ENCODE results near the gene KCTD11.

Gene KCTD11

GRCh38 chr17:7403043-7403726 is 51.2 kb downstream of the KCTD11 start:
- in situ Hi-C loops (cut with HindIII; ENCODE audit: low sequenced_read_pairs), result no loop called here

- in situ Hi-C loops (cut with HindIII; ENCODE audit: low sequenced_read_pairs), result no loop called here
These were observed 51.7 kb downstream of the KCTD11 start for GRCh38 chr17:7403727-7403976.

GRCh38 chr17:7403977-7404736 is 52.2 kb downstream of the KCTD11 start, which contains the start of gene TMEM256:
Gene TMEM256, minus strand, starts transcription at chr17:7404097. Its CDS starts 13 bp downstream, at chr17:7404084.
- in situ Hi-C loops (cut with HindIII; ENCODE audit: low sequenced_read_pairs), result no loop called here

All from endothelial cell of hepatic sinusoid (primary cell).